A204.1 (cell line): ENCODE results near the gene C1orf159.
"Not testable (repeated sequence)": the region's sequence is repeated elsewhere in the genome, so short reads cannot be mapped to it uniquely, and the experiment has no call there.

ENCODE experiments used
- FAIRE-seq: peaks from 2 replicates; lab custom pipeline; 2012; peaks lifted over from hg19 to GRCh38; lab: Jason Lieb, UNC

C1orf159 gene

DNA sequence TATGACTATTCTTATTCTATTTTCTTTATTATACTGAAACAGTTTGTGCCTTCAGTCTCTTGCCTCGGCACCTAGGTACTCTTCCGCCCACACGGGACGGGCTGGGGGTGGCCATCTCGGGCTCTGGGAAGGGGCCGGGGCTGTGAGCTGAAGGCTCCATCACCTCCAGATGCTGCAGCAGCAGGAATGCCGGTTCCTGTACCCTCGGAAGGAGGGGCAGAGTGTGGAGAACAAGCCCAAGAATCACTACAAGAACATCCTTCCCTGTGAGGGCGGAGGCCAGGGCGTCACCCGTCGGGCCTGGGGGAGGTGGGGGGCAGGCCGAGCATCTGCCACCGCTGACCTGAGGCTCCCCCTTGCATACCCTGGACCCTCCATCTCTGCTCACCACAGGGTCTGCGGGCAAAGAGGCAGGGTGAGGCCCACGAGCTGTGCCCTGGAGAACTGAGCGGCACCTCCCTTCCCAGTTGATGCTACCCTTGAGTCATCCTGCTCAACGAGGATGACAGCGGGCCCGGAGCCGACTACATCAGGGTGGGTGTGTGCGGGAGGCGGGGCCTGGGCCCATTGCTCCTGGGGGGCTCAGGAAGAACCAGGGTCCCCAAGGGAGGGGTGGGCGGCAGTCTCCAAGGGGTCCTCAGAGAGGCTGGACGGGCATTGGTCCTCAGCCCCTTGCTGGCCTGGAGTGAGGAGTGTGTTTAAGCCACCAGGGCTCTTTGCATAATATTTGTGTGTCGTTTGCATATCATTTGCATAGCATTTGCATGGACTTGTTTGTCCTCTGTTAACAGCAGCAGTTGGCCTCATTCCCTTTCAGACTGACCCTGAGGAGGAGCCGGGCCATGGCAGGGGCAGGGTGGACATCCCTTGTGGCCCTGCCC is 49.2 kb downstream of the C1orf159 start:
- no peak for FAIRE-seq

DNA sequence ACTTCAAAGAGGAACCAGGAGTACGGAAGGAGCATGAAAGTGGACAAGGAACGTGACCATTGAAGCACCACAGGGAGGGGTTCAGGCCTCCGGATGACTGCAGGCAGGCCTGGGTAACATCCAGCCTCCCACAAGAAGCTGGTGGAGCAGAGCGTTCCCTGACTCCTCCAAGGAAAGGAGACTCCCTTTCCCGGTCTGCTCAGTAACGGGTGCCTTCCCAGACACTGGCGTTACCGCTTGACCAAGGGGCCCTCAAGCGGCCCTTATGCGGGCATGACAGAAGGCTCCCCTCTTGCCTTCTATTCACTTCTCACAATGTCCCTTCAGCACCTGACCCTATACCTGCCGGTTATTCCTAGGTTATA is 50.0 kb downstream of the C1orf159 start:
- not testable (repeated sequence) for FAIRE-seq

DNA sequence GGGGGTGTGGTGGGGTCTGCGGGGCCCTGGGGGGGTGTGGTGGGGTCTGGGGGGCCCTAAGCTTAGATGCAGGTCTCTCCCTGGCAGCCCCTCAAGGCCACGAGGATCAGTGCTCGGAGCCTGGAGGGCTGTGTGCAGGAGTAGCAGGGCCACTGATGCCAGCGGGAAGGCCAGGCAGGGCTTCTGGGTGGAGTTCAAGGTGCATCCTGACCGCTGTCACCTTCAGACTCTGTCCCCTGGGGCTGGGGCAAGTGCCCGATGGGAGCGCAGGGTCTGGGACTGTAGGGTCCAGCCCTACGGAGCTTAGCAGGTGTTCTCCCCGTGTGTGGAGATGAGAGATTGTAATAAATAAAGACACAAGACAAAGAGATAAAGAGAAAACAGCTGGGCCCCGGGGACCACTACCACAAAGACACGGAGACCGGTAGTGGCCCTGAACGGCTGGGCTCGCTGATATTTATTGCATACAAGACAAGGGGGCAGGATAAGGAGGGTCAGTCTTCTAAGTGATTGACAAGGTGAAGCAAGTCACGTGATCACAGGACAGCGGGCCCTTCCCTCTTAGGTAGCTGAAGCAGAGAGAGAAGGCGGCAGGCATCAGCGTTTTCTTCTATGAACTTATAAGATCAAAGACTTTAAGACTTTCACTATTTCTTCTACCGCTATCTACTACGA is 50.5 kb downstream of the C1orf159 start:
- FAIRE-seq: no peak

DNA sequence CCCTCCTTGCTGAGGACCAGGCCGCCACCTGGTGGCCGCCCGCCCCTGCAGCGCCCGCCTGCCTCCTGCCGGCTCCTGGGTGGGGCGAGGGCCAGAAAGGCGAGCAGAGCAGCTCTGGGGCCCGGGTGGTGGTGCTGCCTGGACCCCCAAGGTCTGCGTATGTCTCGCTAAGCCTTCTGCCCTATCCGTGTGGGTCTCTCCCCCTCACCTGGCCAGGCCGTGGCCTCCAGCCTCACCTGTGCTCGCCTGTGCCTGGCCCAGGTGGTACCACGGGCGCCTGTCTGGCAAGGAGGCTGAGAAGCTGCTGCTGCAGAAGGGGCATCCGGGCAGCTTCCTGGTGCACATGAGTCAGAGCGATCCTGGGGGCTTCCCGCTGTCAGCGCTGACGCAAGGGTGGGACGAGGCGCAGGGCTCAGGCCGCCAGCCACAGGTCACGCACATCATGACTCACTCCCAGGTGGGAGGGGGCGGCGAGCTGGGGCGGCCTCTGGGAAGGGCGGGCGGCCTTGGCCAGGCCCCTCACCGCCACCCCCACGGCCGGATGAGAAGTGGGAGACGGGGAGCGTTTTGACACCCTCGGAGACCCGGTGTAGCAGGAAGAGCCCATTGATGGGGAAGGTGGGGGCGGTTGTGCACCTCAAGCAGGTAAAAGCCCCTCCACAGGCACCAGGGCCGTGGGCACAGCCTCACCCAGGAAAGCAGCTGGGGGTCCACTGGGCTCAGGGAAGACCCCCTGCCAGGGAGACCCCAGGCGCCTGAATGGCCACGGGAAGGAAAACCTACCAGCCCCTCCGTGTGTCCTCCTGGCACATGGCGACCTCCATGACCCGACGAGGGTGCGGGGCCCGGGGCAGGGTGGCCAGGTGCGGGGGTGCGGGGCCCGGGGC is 51.7 kb downstream of the C1orf159 start:
- FAIRE-seq: no peak

DNA sequence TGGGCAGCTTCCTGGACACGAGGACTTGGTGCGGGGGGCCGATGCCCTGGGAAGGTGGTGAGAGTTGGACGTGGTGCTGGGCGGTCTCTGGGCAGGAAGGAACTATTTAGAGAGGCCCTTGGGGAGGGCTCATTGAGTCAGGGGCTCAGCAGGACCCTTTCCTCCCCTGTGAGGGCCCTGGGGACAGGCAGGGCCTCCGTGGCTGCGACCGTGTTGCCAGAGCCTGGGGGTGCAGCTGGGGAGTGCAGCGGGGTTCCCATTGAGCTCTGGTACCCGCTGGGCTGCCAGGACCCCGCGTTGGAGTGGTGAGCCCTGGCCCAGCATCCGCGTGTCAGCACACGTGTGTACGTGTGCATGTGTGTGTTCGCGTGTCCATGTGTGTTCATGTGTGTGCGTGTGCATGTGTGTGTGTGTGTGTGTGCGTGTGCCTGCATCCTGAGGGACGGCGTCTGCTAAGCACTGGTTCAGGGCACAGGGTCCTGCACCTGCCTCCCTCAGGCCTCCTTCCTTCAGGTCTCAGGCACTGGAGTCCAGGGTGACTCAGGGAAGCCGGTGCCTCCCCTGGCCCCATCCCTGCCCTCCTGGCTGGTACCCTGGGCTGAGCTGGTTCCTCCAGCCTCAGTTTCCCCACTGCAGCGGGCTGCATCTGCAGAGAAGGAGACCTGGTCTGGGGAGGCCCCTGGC is 52.5 kb downstream of the C1orf159 start:
- no peak for FAIRE-seq

DNA sequence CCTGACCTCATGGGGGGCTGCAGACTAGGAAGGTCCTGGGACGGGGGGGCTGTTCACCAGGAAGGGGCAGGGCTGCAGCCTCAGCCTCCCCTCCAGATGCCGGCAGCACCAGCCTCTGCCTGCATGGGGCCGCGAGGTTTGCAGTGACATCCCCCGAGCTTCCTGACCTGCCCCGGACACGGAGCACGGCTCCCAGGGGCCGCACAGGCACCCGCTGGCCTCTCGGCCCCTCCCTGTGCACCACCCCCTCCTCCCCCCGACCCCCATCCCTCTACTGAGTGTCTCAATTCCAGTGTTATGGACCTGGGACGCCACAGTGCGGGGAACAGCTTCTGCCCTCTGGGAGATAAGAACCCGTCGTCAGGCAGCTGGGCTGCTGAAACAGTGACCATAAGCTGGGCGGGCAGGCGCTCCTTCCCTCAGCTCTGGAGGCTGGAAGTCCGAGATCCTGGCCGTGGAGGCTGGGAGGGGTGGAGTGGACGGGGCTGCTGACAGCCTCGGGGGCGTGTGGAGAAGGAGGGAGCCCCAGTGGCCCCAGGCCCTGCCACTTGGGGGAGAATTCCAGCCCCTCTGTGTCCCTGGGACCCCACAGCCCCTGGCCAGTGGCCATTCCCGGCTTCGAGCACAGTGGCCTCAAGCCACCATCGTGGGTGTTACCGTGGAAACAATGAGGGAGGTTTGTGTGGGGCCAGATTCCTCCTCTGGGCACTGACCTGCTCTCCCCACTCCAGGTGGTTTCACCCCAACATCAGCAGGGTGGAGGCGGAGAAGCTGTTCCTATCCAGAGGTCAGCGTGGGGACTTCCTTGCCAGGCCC is 53.3 kb downstream of the C1orf159 start:
- FAIRE-seq: no peak

DNA sequence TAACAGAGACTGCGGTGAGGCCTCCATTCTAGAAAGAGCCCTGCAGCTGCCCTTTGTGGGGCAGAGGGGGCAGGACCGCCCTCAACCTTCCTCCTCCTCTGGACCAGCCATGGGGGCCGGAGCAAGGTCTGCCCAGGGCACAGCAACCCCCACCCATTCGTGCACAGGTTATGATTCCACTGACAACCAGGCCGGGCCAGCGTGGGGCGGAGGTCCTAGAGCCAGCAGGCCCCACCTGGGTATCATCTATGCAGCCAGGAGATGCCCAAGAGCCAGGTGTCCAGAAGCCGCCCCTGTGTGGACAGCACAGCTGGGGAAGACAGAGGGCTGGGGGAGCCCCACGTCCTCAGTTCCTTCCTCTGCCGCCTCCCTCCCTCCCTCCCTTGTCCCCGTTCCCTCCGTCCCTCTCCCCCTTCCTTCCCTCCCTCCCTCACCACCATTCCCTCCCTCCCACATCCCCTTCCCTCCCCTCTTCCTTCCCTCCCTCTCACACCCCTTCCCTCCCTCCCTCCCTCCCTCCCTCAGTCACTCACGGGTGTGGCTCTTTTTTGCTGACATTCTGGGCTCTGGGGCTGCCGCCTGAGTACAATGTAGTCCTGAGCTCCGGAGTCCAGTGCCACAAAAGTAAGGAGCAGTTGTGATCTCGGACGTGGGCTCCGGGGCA is 54.1 kb downstream of the C1orf159 start:
- FAIRE-seq: no peak

DNA sequence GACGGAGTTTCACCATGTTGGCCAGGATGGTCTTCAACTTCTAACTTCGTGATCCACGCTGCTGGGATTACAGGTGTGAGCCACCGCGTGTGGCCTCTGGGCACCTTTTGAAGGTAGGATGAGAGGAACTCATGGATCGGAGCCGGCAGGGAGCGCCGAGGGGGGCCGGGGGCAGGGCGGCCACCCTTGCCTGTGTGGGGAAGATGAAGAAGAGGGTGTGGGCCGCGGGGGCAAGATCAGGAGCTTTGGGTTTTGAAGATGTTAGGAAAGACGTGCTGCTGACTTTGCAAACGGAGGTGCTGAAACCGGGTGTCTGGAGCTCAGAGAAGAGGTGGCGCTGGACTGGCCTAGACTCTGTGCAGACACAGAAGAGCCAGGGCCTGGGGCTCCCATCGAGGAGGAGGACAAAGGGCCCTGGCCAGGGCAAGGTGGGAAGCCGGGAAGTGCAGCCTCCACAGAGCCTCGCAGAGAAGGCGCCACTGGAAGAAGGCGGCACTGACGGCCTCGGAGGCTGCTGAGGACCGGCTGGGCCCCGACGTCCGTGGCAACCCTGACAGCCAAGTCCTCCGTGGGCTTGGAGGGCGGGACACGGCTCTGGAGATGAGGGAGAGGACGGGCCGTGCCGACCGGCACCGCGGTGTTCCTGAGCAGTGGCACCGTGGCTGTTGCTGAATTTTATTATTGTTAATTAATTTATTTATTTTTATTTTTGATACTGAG is 55.4 kb downstream of the C1orf159 start:
- no peak for FAIRE-seq

DNA sequence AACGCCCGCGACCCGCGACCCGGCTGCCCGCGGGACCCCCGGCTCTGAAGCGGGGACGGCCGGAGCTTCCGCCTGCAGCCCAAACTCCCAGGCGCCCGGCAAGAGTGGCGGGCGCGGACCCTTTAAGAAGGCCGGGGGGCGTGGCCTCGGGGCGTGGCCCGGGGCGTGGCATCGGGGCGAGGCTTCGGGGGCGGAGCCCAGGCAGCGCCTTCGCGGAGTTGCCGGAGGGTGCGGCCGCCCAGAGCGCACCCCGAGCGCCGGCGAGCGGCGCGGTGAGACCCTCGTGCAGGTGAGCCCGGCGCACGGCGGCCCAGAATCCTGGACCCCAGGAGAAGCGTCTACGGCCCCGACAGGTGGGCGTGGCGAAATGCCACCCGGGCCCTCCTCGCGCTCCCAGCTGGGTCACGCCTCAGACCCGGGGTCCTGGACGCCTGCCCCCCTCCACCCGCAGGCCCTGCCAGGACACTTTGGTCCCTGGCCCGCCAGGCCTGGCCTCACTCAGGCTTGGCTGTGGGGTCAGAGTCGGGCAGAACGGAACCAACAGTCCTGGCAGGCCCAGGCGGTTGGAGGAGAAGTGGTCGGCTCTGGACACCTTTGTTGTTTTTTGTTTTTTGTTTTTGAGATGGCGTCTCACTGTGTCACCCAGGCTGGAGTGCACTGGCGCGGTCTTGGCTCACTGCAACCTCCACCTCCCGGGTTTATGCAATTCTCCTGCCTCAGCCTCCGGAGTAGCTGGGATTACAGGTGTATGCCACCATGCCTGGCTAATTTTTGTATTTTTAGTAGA is 56.2 kb downstream of the C1orf159 start:
- FAIRE-seq: no peak

DNA sequence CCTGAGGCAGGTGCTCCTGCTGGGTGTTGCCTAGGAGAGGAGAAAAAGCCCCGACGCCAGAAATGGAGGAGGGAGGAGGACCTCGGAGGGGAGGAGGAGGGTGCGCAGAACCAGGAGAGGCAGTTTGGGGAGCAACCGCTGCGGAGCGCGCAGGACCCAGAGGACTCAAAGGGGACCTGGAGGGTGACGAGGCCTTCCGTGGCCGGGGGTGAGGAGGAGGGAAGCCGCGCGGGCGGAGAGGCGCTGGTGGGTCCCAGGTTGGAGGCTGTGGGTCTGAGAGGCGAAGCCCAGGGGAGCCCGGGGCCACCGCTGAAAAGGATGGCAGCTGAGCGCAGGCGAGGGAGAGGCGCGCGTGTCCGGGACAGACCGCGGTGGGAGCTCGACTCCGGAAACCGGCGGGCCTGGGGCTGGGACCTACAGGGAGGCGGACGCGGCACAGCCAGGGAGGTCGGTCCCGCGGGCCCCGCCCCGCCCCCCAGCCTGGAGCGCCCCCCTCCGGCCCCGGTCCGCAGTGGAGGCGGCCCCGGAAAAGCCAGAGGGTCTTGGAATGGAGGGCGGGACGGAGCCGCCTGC is 56.9 kb downstream of the C1orf159 start:
- FAIRE-seq: no peak

DNA sequence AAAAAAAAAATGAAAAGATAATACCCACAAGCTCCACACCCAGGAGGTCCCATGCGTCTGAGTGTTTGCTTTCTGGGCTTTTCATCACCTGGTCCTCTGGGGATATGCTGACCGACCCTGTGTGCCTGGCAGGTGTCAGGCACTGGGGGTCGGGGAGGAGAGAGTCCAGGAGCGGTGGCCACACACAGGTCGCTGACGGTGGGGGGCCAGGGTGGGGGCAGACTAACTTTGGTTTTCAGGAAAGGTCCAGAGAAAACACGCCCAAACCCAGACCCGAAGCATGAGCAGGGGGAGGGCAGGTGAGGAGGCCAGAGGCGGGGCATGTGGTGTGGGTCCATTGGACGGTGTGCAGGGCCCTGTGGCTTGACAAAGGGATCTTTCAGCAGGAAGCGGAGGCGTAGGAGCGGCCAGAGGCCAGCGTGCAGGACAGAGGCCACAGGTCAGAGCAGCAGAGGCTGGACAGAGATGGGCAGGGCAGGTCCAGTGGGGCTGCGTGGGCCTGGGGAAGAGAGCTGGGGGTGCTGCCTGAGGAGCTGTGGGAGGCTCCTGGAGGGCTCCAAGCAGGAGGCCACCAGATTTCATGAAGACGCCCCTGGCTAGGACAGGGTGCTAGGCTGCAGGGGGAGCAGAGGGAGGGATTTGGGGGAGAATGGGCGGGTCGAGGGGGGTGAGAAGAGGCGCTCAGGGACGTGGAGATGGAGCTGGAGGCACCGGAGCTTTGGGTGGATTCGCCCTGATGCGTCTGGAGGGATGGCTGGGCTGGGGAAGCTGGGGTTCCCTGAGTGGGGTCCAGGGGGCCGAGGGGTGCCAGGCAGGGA is 57.6 kb downstream of the C1orf159 start:
- FAIRE-seq: no peak

DNA sequence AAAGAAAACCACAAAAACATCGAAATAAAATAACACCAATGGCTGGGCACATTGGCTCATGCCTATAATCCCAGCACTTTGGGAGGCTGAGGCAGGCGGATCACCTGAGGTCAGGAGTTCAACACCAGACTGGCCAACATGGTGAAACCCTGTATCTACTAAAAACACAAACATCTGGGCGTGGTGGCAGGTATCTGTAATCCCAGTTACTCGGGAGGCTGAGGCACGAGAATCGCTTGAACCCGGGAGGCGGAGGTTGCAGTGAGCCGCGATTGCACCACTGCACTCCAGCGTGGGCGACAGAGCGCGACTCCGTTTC is 58.2 kb downstream of the C1orf159 start:
- not testable (repeated sequence) for FAIRE-seq

DNA sequence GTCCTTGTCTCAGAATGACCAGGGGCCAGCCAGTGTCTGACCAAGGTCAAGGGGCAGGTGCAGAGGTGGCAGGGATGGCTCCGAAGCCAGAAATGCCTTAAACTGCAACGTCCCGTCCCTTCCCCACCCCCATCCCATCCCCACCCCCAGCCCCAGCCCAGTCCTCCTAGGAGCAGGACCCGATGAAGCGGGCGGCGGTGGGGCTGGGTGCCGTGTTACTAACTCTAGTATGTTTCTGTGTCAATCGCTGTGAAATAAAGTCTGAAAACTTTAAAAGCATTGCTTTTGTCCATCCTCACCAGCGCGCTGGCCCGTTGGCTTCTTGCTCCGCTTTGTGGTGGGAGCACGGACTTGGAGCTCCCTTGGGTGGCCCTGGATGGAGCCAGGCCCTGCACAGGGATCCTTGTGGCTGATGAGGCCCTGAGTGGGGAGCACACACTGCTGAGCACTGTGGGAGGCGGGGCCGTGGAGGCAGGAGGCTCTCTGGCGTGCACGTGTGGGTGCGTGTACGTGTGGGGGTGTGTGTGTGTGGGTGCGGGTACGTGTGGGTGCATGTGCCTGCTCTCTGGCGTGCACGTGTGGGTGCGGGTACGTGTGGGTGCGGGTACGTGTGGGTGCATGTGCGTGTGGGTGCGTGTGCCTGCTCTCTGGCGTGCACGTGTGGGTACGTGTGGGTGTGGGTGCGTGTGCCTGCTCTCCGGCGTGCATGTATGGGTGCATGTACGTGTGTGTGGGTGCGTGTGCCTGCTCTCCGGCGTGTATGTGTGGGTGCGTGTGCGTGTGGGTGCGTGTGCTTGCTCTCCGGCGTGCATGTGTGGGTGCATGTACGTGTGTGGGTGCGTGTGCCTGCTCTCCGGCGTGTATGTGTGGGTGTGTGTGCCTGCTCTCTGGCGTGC is 59.8 kb downstream of the C1orf159 start:
- FAIRE-seq: no peak

DNA sequence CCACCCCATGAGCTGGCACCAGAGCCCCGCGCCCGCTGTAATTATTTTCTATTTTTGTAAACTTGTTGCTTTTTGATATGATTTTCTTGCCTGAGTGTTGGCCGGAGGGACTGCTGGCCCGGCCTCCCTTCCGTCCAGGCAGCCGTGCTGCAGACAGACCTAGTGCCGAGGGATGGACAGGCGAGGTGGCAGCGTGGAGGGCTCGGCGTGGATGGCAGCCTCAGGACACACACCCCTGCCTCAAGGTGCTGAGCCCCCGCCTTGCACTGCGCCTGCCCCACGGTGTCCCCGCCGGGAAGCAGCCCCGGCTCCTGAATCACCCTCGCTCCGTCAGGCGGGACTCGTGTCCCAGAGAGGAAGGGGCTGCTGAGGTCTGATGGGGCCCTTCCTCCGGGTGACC is 60.9 kb downstream of the C1orf159 start:
- FAIRE-seq: no peak

DNA sequence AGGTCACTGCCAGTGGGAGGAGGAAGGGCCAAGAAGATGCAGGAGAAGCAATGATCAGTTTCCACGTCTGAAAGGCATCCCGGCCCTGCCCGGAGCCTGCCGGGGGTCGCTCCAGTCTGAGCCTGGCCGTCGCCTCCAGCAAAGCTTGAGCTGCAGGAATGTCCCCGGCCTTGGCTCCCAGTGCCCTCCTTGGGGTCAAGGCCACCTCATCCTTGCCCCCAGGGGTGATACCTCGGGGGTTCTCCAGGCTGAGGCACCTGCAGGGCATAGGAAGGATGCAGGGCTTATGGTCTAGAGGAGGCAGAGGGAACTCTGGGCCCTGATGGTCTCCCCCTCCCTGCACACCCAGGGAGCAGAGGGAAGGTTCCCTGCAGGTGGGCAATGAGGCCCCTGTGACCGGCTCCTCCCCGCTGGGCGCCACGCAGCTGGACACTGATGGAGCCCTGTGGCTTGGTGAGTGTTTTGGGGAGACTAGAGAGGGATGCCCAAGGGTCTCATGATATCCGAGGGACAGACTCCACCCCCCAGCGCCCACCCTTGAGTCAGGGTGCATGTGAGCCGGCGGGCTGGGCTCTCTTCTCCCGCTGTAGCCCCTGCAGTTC is 61.7 kb downstream of the C1orf159 start:
- no peak for FAIRE-seq

DNA sequence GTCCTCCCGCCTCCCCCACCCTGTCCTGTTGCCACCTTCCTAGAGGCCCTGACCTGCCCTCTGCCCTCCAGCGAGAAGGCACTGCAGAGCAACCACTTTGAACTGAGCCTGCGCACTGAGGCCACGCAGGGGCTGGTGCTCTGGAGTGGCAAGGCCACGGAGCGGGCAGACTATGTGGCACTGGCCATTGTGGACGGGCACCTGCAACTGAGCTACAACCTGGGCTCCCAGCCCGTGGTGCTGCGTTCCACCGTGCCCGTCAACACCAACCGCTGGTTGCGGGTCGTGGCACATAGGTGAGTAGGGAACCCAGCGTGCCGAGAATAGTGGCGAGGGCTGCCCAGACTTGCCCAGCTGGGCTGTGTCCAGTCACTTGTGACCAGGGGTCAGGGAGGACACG is 62.2 kb downstream of the C1orf159 start:
- FAIRE-seq: no peak

DNA sequence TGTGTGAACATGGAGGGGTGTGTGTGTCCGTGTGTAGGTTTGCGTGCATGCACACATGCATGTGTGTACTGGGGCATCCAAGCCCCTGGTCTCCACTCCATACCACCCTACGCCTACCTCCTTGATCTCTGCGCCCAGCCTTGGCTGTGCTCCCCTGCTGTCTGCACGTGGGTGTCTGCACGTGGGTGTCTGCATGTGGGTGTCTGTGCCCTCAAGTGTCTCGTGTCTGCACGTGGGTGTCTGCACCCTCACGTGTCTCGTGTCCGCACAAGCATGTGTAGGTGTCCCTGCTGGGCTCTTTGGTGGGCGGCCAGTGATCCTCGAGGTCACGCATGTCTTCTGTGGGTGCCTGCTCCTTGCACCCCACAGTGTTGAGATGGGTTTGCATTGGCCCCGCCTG is 62.9 kb downstream of the C1orf159 start:
- FAIRE-seq: no peak
